Right atrium auricular region (tissue), 2 donors: ENCODE data around the gene PARD3B. TPM values are rescaled to one million over a fixed set of nuclear protein-coding genes. Genes with fewer than 3 reads are reported as not detected.

ENCODE experiments used
- DNase-seq: peaks from one replicate; pipeline ENCODE4 v3.0.0-alpha.2; 2019; ENCODE audit warnings: low spot score
- H3K27ac ChIP-seq, 2 donors: fragments of 200-600 bp; sonication (generic); 1 replicate in 1 of 2; 2 replicates in 1 of 2; pipeline ENCODE4 v1.5.1; 2016 to 2019
- H3K27me3 ChIP-seq, 2 donors: fragments of 200-600 bp; sonication (generic); one replicate each; pipeline versions ENCODE4 v1.5.1 to v1.6.0; 2017 to 2019
- H3K36me3 ChIP-seq: fragments of 200-600 bp; sonication (generic); one replicate; pipeline ENCODE4 v1.5.1; 2016
- H3K4me1 ChIP-seq, 2 donors: fragments of 200-600 bp; sonication (generic); one replicate each; pipeline versions ENCODE4 v1.5.1 to v1.6.0; 2017 to 2019
- H3K4me3 ChIP-seq, 2 donors: fragments of 200-600 bp; sonication (generic); 1 replicate in 1 of 2; 2 replicates in 1 of 2; pipeline ENCODE4 v1.5.1; 2017 to 2019; ENCODE audit warnings: mild to moderate bottlenecking in 1 of 2, moderate library complexity in 1 of 2
- H3K9me3 ChIP-seq, 2 donors: fragments of 200-600 bp; sonication (generic); one replicate each; pipeline ENCODE4 v1.5.1; 2019
- total RNA-seq, 2 donors: library from RNA; depleted of rRNA; stranded (reverse); fragments of >200 nt; gene quantifications; one replicate each; pipeline ENCODE4 v1.1.0, GENCODE V29; 2016
- TF ChIP-seq, protein P1 (sequence below), 2 donors: fragments of 200-600 bp; sonication (generic); IDR thresholded peaks; one replicate each; pipeline ENCODE4 v1.5.1; 2019; ENCODE audit warnings: antibody characterized with exemption in 2 of 2

PARD3B gene
- total RNA-seq, 2 donors from 2014 or later = 7.4 to 12.2 TPM

DNA sequence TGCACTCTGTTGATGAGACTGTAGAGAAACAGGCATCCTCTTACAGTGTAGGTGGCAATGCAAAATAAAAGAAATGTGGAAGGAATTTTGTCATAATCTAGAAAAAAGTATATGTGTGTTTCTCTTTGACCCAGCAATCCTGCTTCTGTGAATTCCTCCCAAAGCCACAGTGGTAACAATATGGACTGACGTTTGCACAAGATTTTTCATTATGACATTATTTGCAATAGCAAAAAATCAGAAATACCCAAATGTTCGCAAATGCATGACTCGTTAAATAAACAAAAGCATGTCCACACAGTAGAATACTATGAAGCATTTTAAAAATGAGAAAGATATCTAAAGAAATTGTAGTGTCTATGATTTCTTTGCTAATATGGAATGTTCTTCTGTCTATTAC lies 881.8 kb downstream of the PARD3B start:
- Histone ChIP-seq H3K4me1 (no peaks in the 10 kb centered on the region), H3K27ac (no peak overlapping the region)

DNA sequence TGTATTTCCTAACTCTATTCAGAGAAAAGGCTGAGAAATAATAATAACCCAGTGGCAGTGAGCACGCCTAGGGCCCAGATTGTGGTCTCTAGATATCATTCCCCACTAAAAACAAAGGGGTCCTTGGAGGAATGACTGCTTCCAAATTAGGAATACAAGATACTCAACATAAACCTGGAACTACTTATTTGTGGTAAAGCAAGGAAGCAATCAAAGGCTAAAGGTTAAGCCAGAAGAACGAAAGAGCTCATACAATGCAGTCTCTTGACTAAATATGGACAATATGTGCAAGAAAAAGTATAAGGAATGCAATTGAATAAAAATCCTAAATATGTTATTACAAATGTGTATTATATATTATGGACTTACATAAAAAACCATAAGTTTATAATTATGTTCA lies 883.5 kb downstream of the PARD3B start:
- no peak for DNase-seq
- H3K27me3 ChIP-seq = no peaks in the 10 kb centered on the region
- TF ChIP-seq, protein P1, sequence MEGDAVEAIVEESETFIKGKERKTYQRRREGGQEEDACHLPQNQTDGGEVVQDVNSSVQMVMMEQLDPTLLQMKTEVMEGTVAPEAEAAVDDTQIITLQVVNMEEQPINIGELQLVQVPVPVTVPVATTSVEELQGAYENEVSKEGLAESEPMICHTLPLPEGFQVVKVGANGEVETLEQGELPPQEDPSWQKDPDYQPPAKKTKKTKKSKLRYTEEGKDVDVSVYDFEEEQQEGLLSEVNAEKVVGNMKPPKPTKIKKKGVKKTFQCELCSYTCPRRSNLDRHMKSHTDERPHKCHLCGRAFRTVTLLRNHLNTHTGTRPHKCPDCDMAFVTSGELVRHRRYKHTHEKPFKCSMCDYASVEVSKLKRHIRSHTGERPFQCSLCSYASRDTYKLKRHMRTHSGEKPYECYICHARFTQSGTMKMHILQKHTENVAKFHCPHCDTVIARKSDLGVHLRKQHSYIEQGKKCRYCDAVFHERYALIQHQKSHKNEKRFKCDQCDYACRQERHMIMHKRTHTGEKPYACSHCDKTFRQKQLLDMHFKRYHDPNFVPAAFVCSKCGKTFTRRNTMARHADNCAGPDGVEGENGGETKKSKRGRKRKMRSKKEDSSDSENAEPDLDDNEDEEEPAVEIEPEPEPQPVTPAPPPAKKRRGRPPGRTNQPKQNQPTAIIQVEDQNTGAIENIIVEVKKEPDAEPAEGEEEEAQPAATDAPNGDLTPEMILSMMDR (IDR thresholded peaks at IDR 0.05) = no peak
- no peak overlapping the region for H3K27ac ChIP-seq
- no peak overlapping the region for H3K4me3 ChIP-seq
- H3K36me3 ChIP-seq = no peaks in the 10 kb centered on the region
- H3K4me1 ChIP-seq = no peaks in the 10 kb centered on the region
- no peaks in the 10 kb centered on the region for H3K9me3 ChIP-seq

More for the DNA sequence above, 881.8 kb downstream of the PARD3B start:
- TF ChIP-seq, protein P1 (IDR thresholded peaks at IDR 0.05) = no peak
- DNase-seq = no peak
- Histone ChIP-seq H3K9me3 (no peaks in the 10 kb centered on the region), H3K4me3 (no peak overlapping the region), H3K27me3 (no peaks in the 10 kb centered on the region), H3K36me3 (no peaks in the 10 kb centered on the region)

DNA sequence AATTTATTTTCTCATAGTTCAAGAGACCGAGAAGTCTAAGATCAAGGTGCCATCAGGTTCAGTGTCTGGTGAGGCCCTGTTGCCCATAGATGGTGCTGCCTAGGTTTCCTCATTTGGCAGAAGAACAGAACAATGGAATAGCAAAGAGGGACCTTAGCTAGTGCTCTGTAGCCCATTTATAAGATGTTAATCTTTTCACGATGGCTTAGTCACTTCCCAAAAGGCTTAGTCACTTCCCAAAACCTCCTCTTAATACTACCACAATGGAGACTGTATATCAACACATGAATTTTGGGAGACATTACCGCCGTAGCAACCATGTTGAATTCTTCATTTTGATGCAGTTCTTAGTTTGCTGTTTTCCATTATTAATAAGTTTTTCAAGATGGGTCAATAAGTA lies 890.7 kb downstream of the PARD3B start:
- DNase-seq = no peak
- H3K9me3 ChIP-seq = no peaks in the 10 kb centered on the region
- TF ChIP-seq, protein P1 (IDR thresholded peaks at IDR 0.05) = no peak
- H3K27me3 ChIP-seq = no peaks in the 10 kb centered on the region
- H3K27ac ChIP-seq = no peak overlapping the region
- no peaks in the 10 kb centered on the region for H3K36me3 ChIP-seq
- H3K4me3 ChIP-seq = no peak overlapping the region
- no peaks in the 10 kb centered on the region for H3K4me1 ChIP-seq

DNA sequence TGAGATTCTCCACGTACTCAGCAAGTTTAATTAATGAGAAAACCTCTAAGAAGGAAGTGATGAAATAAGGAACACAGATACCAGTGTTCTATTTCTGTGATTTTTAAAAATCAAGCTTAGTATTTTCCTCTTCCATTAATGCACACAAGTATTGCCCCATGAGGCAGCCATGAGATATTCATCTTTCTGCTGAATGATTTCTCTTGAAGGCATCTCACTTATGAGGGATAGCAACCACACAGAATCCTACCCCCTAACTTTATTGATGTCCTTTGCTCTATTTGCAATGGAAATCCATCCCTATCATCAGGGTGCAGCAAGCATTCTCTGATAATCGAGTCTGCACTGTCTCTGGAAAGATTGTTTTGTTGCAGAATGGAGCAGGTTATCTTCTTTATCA lies 893.0 kb downstream of the PARD3B start:
- no peak for DNase-seq
- H3K27ac ChIP-seq = no peak overlapping the region
- H3K4me1 ChIP-seq = no peaks in the 10 kb centered on the region
- TF ChIP-seq, protein P1 (IDR thresholded peaks at IDR 0.05) = no peak
- no peak overlapping the region for H3K4me3 ChIP-seq
- H3K27me3 ChIP-seq = no peaks in the 10 kb centered on the region
- H3K36me3 ChIP-seq = no peaks in the 10 kb centered on the region
- peaks cover 0 to 4% of the 10 kb centered on the region in 2 donors for H3K9me3 ChIP-seq

DNA sequence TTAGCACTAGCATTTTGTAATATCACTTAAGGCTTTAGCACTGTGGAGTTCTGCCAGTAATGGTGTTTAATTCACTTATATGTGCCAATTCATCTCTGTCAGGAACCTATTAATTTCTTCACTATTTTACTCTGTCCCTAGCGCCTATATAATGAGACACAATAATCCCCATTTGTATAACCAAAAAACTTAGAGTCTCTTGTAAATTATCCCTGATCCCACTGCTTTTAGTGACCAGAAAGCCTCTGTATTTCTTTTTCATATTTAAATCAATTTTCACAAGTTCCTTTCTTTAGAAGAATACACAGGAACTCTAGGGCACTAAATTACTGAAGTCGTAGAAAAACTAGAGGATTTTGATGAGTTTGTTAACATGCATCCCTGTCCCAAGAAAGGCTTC lies 894.3 kb downstream of the PARD3B start:
- Histone ChIP-seq H3K27ac (no peak overlapping the region), H3K36me3 (no peaks in the 10 kb centered on the region)

DNA sequence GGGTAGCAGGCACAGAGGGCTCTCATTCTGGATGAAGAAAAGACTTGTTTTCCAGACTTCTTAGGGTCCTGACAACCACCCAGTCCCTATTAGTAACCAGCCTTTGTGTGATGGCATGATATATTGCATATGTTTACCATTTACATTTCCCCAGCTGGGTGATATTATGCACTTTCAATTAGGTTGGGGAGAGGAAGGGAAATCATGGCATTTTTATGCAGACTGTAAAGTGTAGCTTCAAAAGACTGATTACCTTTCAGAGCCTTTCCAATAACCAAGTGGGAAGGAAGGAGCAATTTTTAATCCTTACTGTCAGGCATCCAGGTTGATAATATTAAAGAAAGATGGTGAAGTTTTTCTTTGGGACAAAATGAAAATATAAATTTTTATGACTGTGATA lies 896.2 kb downstream of the PARD3B start:
- no peak overlapping the region for H3K27ac ChIP-seq
- no peaks in the 10 kb centered on the region for H3K27me3 ChIP-seq
- no peaks in the 10 kb centered on the region for H3K4me1 ChIP-seq
- no peak for DNase-seq
- TF ChIP-seq, protein P1 (IDR thresholded peaks at IDR 0.05) = no peak
- no peak overlapping the region for H3K4me3 ChIP-seq
- peaks cover 0 to 5% of the 10 kb centered on the region in 2 donors for H3K9me3 ChIP-seq
- H3K36me3 ChIP-seq = no peaks in the 10 kb centered on the region

More for the DNA sequence above, 894.3 kb downstream of the PARD3B start:
- DNase-seq = no peak
- no peaks in the 10 kb centered on the region for H3K4me1 ChIP-seq
- H3K27me3 ChIP-seq = no peaks in the 10 kb centered on the region
- H3K4me3 ChIP-seq = no peak overlapping the region
- TF ChIP-seq, protein P1 (IDR thresholded peaks at IDR 0.05) = no peak
- peaks cover 0 to 5% of the 10 kb centered on the region in 2 donors for H3K9me3 ChIP-seq
